GM18517 (cell line): ENCODE measurements around the gene TRPT1.

Experiments
- ATAC-seq: cut with Tn5 transposase; IDR thresholded peaks from one replicate; pipeline ENCODE4 v1.9.1; 2021; ENCODE audit warnings: mild to moderate bottlenecking, moderate library complexity; ENCODE audit not compliant: unreplicated experiment

The TRPT1 gene

GRCh38 chr11:64245797-64246620 lies 20.0 kb upstream of the TRPT1 start:
- ATAC-seq: no peak

GRCh38 chr11:64245401-64245796 lies 19.4 kb upstream of the TRPT1 start:
- ATAC-seq: no peak

GRCh38 chr11:64244966-64245365 lies 19.0 kb upstream of the TRPT1 start:
- ATAC-seq: no peak

GRCh38 chr11:64244107-64244506 lies 18.1 kb upstream of the TRPT1 start:
- ATAC-seq: no peak

- ATAC-seq: no peak
Observed at GRCh38 chr11:64243236-64243854, 17.4 kb upstream of the TRPT1 start.

- peak; percentile 4 for ATAC-seq
Observed at GRCh38 chr11:64241491-64242374, 15.7 kb upstream of the TRPT1 start.

GRCh38 chr11:64241241-64241490 lies 15.2 kb upstream of the TRPT1 start:
- ATAC-seq: peak; percentile 53

- peak; percentile 47 for ATAC-seq
Observed at GRCh38 chr11:64240435-64241240, 14.7 kb upstream of the TRPT1 start, which contains the start of gene FKBP2. Gene FKBP2, plus strand, starts transcription at chr11:64241095. Its CDS starts 1,293 bp downstream, at chr11:64242388.

- peak; percentile 18 for ATAC-seq
Observed at GRCh38 chr11:64239662-64240434, 13.9 kb upstream of the TRPT1 start.

- no peak for ATAC-seq
Observed at GRCh38 chr11:64238999-64239398, 13.0 kb upstream of the TRPT1 start.

- ATAC-seq: no peak
Observed at GRCh38 chr11:64238076-64238475, 12.1 kb upstream of the TRPT1 start.

- no peak for ATAC-seq
Observed at GRCh38 chr11:64237484-64237951, 11.5 kb upstream of the TRPT1 start.

- no peak for ATAC-seq
Observed at GRCh38 chr11:64235437-64236161, 9.6 kb upstream of the TRPT1 start.

- no peak for ATAC-seq
Observed at GRCh38 chr11:64234647-64235379, 8.8 kb upstream of the TRPT1 start.

GRCh38 chr11:64233913-64234586 lies 8.1 kb upstream of the TRPT1 start, which contains the start of gene VEGFB:
Gene VEGFB, plus strand, starts transcription at chr11:64234584. Its CDS starts 250 bp downstream, at chr11:64234834.
- ATAC-seq: no peak

GRCh38 chr11:64232967-64233315 lies 7.0 kb upstream of the TRPT1 start:
- ATAC-seq: no peak

GRCh38 chr11:64232182-64232966 lies 6.4 kb upstream of the TRPT1 start:
- ATAC-seq: no peak
